ENCODE data around the gene TRAPPC3.

TRAPPC3 gene

DNA sequence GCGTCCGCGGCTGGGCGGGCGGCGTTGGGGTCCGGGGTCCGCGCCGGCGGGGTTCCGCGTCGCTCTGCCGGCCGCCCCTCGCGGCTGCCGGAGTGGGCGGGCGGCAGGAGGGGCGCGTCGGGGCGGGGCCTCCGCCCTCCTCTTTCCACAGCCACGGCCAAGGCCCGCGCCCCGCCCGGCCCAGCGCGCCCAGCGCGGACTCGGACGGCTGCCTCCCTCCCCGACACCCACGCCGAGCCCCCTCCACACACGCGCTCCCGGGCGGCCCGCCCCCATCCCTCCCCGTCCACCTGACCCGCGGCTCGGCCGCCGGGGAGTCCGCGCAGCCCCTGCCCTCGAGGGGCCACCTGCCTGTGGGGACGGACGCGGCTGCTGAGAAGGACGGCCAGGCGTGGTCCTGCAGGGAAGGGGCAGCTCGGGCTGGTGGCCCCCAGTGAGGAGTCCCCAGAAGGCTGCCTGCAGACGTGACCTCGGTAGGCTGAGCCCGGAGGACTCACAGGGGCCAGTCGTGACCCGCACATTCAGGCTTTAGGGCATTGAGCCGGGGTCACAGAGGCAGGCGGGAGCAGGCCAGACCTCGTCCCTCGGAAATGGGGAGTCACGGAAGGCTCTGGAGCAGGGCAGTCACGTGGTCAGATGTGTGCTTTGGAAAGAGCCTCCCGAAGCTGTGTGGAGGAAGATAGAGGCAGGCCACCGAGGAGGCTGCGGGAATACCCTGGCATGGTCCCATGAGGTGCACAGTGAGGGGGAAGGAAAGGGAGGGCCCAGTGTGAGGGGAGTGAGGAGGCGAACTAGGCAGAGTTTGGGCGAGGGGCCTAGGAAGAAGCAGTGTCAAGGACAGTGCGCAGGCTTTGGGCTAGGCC is 23.9 kb downstream of the TRAPPC3 start, which contains the start of gene COL8A2:
Gene COL8A2 (minus strand): TSS at position 94 of the 863 bp plus-strand sequence. CDS start 24,980 bp downstream, outside the sequence.
- no peak for DNase-seq (ENCODE audit: low read depth)

DNA sequence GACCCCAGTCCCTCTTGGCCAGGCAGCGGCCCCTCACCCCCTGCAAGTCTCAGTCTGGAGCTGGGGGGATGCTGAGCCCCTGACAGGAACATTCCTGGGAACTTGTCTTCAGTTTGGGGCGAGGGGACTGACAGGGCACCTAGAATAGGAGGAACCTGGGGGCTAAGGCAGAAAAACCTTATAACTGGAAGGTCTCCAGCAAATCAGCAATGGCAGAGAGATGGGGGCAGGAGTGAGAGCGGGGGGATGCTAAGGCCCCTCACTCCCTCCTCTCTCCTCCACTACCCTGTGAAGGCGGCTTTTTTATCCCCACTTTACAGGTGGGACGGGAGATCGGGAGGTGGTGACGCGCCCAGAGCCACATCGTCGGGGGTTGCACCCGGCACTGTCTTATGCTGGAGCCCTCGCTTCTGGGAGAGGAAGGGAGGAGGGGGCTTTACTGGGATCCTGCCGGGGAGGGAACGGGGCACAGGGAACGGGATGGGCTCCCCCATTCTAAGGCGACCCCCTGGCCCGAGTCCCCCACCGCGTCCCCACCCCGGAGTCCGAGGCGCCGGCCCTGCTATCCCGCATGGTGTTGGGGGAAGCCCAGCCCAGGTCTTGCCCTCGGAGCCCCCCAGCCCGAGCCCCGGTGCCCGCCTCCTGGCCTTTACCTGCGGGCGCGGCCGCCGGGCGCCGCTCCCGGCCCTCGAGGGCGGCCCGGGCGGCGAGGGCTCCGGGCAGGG is 24.7 kb downstream of the TRAPPC3 start:
- DNase-seq (ENCODE audit: low read depth), result no peak

DNA sequence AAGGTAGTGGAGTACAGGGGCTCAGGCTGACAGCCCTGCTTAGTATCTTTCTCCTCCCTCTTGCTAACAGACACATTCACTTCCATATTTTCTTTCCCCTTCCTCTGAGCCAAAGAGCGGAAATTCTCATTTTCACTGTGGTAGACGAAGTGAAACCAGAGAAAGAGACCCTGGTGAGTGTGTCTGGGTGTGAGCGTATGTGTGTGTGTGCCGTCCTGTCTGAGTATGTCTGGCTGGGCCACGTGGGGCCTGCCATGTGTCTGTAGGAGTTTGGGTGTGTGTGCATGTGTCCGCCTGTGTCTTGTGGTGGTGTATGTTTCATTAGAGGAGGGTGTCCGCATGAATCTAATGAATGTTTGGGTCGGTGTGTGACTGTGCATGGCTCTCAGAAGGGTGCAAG is 25.9 kb downstream of the TRAPPC3 start:
- no peak for DNase-seq (ENCODE audit: low read depth)

DNA sequence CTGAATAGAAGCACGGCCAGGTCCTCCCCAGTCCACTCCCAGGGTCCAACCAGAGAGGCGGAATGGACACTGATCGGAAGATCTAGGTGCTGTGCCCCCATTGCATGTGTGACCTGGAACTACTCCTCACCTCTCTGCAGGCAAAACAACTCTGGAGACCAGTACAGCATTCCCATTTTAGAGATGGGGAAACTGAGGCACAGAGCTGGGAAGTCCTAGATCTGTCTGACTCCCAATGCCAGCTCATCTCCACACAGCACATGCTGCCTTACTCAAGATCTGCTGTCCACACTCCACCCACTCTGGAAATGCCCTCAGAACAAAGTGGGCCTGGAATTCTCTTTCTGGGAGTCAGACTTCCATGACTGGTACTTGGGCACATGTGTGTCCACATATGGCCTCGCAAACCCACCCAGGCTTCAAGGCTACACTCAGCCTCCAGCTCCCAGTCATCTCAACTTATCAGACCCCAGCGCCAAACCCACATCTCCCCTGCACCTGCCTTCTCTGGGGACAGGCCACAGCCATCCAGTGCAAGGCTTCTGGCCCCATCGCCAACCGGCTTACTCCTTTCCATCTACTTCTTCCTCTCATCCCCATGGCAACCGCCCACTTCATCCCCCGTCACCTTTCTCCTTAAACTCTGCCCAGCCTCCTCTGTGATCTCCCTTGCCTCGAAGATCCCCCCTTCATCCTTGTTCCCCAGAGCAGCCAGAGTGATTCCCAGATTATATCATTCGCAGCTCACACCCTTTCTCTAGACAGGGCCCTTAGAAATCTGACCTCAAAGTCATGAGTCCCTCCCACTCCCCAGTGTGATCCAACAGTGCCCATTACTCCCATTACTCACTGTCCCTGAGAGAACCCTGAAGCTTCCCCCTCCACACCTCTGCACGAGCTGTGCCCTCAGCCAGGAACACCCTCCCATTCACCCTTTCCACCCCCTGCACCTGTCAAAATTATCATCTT is 26.9 kb downstream of the TRAPPC3 start:
- DNase-seq (ENCODE audit: low read depth), result no peak

DNA sequence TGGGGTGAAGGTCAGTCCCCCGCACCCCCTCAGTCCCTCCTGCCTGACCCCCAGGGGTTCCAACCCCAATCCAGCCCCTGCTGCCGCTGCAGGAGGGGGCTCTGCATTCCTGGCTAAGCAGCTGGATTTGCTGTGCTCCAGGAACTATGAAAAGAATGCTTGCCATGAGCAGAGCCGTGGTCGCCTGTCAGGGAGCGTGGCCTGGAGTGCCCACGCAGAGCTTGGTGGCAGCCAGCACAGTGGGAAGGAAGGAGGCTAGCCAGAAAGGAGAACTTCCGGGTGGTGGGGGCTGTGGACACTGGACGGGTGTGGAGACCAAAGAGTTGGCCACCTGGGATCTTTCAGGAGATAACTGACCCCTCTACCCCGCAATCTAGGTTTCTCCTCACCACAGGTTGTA is 29.8 kb downstream of the TRAPPC3 start:
- no peak for DNase-seq (ENCODE audit: low read depth)

DNA sequence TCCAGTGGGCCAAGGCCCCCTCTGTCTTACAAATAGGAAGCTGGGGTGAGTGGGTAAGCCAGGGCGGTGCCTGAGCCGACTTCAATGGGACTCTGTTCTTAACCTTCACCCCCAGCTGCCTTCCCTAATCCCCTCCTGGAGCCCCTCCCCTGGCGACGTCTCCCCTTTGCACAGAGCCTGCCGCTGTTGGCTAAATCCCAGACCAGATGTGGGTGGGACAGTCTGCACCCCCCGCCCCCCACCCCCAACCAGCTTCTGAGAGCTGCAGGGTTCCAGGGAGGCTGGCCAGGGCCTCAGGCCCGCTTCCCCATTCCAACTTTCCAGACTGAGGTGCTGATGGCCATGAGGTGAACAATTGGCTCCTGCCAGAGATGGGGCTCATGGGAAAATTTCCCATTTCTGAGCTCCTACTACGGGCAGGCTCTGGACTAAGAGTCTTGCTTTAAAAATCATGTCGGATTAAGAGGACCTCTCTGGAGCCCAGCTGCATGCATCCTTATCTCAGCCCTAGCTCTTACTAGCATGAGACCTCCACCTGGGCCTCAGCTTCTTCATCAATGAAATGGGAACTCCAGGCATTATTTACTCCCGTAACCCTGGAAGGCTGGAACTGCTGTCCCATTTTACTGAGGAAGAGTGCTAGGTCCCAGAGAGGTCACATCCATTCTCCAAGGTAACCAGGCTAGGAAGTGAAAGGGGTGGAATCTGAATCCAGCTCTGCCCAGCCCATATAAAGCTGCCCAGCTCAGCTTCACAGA is 30.7 kb downstream of the TRAPPC3 start:
- no peak for DNase-seq (ENCODE audit: low read depth)

DNA sequence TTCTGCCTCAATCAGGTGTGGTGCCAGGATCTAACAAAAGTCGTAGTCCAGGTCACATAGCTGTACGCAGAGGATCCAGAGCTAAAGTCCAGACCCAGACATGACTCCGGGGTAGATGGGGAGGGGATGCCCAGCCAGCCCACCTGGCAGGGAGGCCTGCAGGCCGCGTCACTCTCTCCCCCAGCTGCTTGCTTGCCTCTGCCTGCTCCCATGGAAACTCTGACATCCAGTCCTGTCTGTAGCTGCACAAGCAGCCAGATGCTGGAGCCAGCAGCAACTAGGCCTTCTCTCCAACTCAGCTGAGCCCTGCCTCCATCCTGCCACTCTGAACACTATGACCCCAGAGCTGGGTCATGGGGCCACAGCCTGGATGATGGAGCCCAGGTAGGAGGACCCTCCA is 32.4 kb downstream of the TRAPPC3 start:
- no peak for DNase-seq (ENCODE audit: low read depth)

DNA sequence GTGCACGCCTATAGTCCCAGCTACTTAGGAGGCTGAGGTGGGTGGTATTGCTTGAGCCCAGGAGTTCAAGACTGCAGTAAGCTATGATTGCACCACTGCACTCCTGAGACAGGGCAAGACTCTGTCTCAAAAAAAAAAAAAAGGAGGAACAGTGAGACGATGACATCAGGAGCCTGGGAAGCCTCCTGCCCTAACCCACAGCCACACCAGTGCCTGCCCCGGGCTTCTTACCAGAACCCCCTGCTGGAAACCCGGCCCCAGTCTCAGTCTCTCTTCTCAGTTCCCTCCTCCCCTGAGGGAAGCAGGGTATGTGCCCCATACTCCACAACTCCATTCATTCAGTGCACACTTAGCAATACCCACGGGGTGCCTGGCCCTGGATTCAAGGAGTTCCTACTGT is 33.4 kb downstream of the TRAPPC3 start:
- no peak for DNase-seq (ENCODE audit: low read depth)

DNA sequence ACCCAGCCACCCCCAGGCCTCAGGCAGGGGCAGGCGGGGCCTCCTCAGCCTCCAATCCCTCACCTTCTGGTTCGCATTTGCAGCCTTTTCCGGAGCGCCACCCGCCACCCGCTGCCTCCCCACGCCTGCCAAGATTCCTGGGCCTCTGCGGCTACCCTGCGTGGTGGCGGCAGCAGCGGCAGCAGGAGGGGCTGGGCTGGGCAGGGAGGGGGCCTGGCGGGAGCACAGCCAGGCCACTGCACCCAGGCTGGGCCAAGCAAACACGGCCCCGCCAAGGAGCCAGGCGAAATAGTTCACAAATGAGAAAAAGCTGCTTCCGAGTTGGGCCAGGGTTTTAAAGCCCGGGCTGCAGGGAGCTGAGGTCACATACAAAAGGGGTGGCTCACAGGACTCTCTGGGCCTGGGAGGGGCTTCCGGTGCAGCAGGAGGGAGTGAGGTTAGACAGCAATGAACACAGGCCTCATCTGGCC is 34.1 kb downstream of the TRAPPC3 start:
- no peak for DNase-seq (ENCODE audit: low read depth)

DNA sequence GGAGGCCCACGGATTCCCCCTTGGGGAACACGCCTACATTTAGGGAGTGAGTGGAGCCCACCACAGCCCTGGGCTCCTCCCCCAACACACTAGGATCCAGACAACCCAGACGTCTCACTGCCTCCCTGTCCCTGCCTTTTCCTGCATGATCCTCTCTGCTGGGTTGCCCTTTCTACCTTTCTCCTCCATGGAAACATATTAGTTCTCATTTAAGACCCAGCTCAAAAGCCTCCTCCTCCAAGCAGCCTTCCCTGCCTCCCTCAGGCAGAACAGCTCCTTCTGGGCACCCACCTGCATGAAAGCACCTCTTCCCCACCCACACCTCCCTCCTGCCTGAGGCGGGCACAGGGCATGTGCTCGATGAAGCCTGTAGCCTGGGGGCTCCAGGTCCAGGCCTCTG is 34.9 kb downstream of the TRAPPC3 start:
- DNase-seq (ENCODE audit: low read depth), result no peak

DNA sequence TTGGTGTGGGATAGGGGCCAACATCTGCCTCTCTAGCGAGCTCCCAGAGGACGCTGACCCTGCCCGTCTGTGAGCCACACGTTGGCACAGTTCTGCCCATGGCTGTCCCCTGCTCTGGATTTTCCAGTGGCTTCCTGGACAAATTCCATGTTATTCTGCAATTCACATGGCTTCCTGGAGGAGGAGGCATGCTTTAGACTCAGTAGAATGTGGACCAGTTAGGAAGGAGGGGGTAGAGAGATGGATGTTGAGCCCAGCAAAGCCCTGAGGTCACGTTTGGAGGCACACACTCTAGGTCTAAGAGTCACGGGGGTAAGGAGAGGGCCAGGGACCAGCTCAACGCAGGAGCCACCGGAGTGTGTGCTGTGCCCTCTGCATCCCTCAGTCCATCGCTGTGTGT is 36.5 kb downstream of the TRAPPC3 start:
- DNase-seq (ENCODE audit: low read depth), result no peak

DNA sequence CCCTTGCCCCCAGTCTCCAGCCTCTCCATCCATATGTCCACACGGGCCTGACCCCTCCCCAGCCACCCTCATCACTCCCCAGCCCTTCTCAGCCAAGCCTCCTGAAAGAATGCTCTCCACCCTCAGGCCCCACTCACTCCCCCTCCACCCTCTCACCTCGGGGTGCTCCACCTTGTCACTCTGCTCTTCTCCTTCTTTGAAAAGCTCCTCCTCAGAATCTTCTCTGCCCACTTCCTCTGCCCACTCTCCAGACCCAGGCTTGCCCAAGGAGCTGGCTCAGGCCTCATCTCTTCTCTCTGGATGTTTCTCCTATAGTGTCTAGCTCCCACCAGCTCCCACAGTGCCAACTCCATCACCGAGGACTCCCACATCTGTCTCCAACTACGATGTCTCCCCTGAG is 38.1 kb downstream of the TRAPPC3 start:
- DNase-seq (ENCODE audit: low read depth), result no peak

DNA sequence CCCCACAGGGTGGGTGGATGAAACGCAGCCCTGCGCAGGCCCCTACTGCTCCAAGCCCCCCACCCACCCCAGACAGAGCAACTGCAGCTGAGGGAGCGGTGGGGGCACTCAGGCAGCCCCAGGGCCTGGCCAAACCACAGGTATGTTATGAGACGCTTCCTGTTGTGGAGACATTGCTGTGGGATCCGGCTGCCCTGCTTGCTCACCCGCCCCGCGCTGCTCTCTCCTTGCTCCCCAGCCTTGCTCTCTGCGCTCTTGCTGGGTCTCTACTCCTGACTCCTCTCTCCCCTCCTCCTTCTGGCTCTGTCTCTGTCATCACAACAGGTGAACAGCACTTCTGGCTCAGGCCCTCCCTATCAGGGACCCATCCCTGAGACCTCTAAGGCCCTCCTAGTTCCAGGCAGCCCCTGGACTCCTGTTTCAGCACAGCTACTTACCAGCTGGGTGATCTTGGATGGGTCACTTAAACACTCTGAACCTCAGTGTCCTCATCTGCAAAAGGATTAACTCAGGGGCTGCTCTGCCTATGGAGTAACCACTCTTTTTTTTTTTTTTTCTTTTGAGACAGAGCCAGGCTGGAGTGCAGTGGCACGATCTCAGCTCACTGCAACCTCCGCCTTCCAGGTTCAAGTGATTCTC is 40.1 kb downstream of the TRAPPC3 start:
- DNase-seq (ENCODE audit: low read depth), result no peak

DNA sequence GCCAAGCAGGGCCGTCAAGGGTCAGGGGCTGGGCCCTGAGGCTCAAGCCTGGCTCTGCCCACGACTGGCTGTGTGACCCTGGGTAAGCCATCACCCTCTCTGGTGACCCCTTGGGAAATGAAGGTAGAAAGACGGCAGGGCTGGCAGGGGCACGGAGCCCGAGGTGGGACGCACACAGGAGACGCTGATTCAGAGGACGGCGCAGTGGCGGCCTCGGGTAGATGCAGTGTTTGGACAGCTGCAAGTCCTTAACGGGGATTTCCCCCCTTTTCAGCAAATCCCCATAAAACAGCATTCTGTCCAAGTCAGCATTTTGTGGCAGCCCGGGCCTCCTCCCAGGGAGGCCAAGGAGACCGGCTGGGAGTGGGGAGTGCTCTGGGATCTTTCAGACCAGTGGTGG is 41.0 kb downstream of the TRAPPC3 start:
- DNase-seq (ENCODE audit: low read depth), result no peak

DNA sequence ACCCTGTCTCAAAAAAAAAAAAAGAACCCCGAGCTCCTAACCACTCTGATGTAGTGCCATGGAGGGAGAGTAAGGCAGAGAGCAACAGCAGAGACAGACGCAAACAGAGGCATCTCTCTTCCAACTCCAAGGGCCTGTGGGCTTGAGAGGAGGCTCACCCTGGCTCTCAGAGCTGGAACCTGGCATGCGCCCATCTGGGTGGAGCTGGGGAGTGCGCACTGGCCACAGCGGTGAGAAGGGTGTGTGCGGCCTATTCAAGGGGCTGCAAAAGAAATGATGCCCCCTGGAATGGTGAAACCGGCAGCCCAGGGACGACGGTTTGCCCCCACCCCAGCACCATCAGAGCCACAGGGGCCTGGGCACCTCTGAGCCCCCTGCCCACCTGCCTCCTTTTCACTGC is 41.9 kb downstream of the TRAPPC3 start:
- no peak for DNase-seq (ENCODE audit: low read depth)

DNA sequence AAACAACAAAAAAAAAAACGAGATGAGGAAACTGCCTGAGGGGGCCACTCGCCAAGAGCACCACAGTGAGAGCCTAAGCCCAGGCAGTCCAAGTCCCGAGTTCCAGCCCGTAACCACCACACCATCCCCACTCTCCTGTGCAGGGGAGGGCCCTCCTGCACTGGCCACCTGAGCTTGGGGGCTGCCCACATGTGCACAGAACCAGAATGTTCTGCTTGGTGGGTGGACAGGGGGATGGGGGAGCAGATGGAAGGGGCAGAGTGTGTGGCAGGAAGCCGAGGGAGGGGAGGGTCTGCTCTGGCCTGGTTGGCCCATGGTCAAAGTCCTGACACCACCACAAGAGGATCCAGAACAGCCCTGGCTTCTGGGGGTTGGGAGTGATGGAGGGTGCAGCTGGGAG is 43.0 kb downstream of the TRAPPC3 start:
- no peak for DNase-seq (ENCODE audit: low read depth)

DNA sequence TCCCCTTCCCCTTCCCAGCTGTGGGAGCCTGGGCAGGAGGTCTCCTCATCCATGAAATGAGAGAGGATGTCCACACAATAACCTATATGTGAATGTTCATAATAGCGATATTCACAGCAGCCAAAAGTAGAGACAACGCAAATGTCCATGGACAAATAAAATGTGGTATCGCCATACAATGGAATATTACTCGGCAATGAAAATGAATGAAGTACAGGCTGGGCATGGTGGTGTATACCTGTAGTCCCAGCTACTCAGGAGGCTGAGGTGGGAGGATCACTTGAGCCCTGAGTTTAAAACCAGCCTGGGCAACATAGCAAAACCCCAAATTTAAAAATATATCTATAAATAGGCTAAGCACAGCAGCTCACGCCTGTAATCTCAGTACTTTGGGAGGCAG is 47.7 kb downstream of the TRAPPC3 start:
- DNase-seq (ENCODE audit: low read depth), result no peak

DNA sequence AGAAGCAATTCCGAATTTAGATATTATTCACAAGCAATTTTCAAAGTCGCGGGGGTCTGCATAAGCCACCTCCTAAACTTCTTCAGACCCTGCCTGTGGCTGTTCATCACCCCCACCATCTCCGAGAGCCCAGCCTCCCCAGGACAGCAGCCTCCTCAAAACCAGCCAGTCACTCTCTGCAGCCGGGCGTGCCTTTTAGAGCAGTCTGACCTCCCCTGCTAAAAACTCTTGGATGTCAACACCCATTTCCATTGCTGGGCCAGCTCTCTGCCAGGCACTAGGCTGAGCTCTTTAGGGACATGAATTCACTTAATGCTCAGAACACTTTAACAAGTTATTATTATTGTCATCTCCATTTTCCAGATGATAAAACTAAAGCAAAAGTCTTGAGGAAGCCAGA is 48.9 kb downstream of the TRAPPC3 start:
- no peak for DNase-seq (ENCODE audit: low read depth)

DNA sequence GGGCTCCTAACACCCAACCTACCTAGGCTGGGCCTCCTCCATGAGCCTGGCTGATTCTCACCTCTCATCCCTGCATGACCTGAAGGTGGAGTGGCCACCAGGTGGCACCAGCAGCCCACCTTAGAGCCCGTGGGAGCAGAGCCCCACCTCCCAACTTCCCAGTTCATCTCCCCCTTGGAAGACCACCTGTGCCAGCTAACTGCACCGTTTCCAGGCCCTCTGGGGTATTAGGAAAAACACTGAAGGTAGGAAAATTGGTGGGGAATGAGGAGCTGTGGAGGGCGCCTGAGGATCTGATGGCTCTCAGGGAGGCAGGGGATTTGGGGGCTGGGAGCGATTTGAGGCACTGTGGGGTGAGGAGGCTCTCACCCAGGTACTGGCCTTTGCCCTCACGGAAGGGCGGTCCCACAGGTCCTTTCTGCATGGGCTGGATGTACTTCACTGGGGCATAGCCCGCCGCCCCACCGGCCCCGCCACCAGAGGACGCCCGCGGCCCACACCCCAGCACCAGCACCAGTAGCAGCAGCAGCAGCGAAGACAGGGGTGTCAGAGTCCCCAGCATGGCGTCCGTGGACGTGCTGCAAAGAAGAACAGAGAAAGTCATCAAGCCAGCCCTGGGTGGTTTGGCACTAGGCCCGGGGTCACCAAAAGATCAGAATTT is 49.5 kb downstream of the TRAPPC3 start:
- peak; percentile 40 for DNase-seq (ENCODE audit: low read depth)

DNA sequence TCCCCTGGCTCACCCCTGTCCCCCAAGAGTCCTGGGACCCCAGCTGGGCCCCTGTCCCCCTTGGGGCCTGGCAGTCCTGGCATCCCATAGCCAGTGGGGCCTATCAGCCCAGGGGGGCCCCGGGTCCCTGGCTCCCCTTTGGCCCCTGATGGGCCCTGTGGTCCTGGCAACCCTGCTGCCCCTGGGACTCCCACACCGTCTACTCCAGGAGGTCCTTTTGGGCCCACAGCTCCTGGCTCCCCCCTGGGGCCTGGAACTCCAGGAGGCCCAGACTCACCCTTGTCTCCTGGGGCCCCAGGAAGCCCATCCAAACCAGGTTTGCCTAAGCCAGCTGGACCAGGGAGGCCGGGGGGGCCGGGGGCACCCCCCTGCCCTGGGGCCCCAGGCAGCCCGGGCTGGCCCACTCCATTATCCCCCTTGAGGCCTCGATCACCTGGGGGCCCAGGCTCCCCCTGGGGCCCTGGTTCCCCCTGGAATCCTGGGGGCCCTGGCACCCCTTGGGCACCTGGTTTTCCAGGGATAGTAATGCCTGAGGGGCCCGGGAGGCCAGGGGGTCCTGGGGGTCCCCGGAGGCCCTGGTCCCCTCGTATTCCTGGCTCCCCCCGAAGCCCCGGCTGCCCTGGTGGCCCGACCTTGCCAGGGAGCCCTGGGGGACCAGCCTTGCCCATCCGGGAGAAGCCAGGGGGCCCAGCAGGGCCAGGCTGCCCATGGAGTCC is 50.5 kb downstream of the TRAPPC3 start:
- no peak for DNase-seq (ENCODE audit: low read depth)

Data from T-helper 22 cell (primary cell).